Right ventricle myocardium inferior (tissue), 1 donor: ENCODE measurements around the gene KATNAL1. TPM values are rescaled to one million over a fixed set of nuclear protein-coding genes. Genes with fewer than 3 reads are reported as not detected.
A peak's percentile ranks its signal among the peaks of the same experiment; 100 is the strongest.

Source experiments
- ATAC-seq: fragments of 200-7000 bp; cut with Tn5 transposase; one replicate; pipeline ENCODE4 v1.9.1; 2020; ENCODE audit warnings: mild to moderate bottlenecking, moderate library complexity
- DNase-seq: peaks from one replicate; pipeline ENCODE4 v3.0.0; 2021; ENCODE audit errors: missing footprints
- intact Hi-C: fragments of 100-400 bp; cut with DNase I; formaldehyde crosslinking; loops from one replicate; pipeline ENCODE4 v1.11.0; 2022
- long read RNA-seq: library from polyadenylated mRNA; unstranded; transcript quantifications from one replicate; pipeline ENCODE4 v2.0.0, GENCODE V29; 2021
- total RNA-seq: library from RNA; stranded (reverse); fragmentation: NEBNext Ultra II Directional; extraction: Animal tissue kit (Norgen Biotek cat#: 25700); gene quantifications from one replicate; pipeline ENCODE4 v1.2.1, GENCODE V29; 2021
- donor health status: DM: no; HTN: yes; CAD: no; lungs with severe emphysema.

Gene KATNAL1
- 41.0 TPM for total RNA-seq
- long read RNA-seq, full-length matches to known transcripts: 5 of 10 reads
- long read RNA-seq, partial matches to known transcripts: 0 of 10 reads
- long read RNA-seq, other reads (novel, unspliced or antisense): 5 of 10 reads

- intact Hi-C loops: loop anchor here (2.0 to 5.0 kb wide), 2 partner anchors 33 to 310 kb away; partner anchors contain the start of gene USPL1
- peak; percentile 91 for DNase-seq
- peak; percentile 91 for ATAC-seq
These were observed at the start of gene KATNAL1 for GRCh38 chr13:30307194-30307970. KATNAL1 (minus strand) TSS chr13:30307551; CDS start chr13:30283777, 23,774 bp downstream.

- intact Hi-C loops: loop anchor here (2.0 kb wide), 1 partner anchor 447 kb away; no protein-coding TSS in a partner anchor
- DNase-seq (no peak), ATAC-seq (no peak)
These were observed 48.5 kb upstream of the KATNAL1 start for GRCh38 chr13:30355839-30356238.

GRCh38 chr13:30355384-30355699, 48.0 kb upstream of the KATNAL1 start:
- intact Hi-C loops: loop anchor here (2.0 kb wide), 1 partner anchor 447 kb away; no protein-coding TSS in a partner anchor
- ATAC-seq (peak; percentile 39), DNase-seq (no peak)

- no peak for DNase-seq
- ATAC-seq: no peak
- intact Hi-C loops: loop anchor here (2.0 kb wide), 1 partner anchor 448 kb away; no protein-coding TSS in a partner anchor
These were observed 47.4 kb upstream of the KATNAL1 start for GRCh38 chr13:30354493-30355383.

GRCh38 chr13:30353471-30354215, 46.3 kb upstream of the KATNAL1 start:
- no peak for ATAC-seq
- intact Hi-C loops: loop anchor here (2.0 kb wide), 1 partner anchor 449 kb away; no protein-coding TSS in a partner anchor
- no peak for DNase-seq

- intact Hi-C loops: no loop called here
- no peak for DNase-seq
- ATAC-seq: no peak
These were observed 45.7 kb upstream of the KATNAL1 start for GRCh38 chr13:30353060-30353459.

- no peak for ATAC-seq
- intact Hi-C loops: no loop called here
- no peak for DNase-seq
These were observed 44.8 kb upstream of the KATNAL1 start for GRCh38 chr13:30352121-30352520.

GRCh38 chr13:30346789-30347167, 39.4 kb upstream of the KATNAL1 start:
- intact Hi-C loops: loop anchor here (10.0 kb wide), 1 partner anchor 118 kb away; the partner anchor contains the start of gene HMGB1
- DNase-seq (no peak), ATAC-seq (no peak)

- intact Hi-C loops: loop anchor here (10.0 kb wide), 1 partner anchor 119 kb away; the partner anchor contains the start of gene HMGB1
- no peak for DNase-seq
- no peak for ATAC-seq
These were observed 38.9 kb upstream of the KATNAL1 start for GRCh38 chr13:30346153-30346788.

GRCh38 chr13:30345426-30346100, 38.2 kb upstream of the KATNAL1 start:
- ATAC-seq (no peak), DNase-seq (no peak)
- intact Hi-C loops: loop anchor here (10.0 kb wide), 1 partner anchor 119 kb away; the partner anchor contains the start of gene HMGB1

- intact Hi-C loops: loop anchor here (2.0 to 10.0 kb wide), 3 partner anchors 35 to 123 kb away; partner anchors contain the start of genes HMGB1 and KATNAL1
- DNase-seq (peak; percentile 92), ATAC-seq (peak; percentile 90)
These were observed 34.6 kb upstream of the KATNAL1 start for GRCh38 chr13:30341815-30342570.

GRCh38 chr13:30340331-30341250, 33.2 kb upstream of the KATNAL1 start:
- peak; percentile 83 for DNase-seq
- intact Hi-C loops: loop anchor here (2.0 to 10.0 kb wide), 3 partner anchors 34 to 124 kb away; partner anchors contain the start of genes HMGB1 and KATNAL1

GRCh38 chr13:30339738-30340330, 32.5 kb upstream of the KATNAL1 start:
- intact Hi-C loops: loop anchor here (2.0 to 10.0 kb wide), 3 partner anchors 33 to 125 kb away; partner anchors contain the start of genes HMGB1 and KATNAL1
- no peak for DNase-seq
- ATAC-seq: peak; percentile 62

More at GRCh38 chr13:30340331-30341250, 33.2 kb upstream of the KATNAL1 start:
- ATAC-seq: peak; percentile 86

- intact Hi-C loops: no loop called here
- DNase-seq (no peak), ATAC-seq (no peak)
These were observed 31.6 kb upstream of the KATNAL1 start for GRCh38 chr13:30338952-30339351.

- DNase-seq: no peak
- intact Hi-C loops: no loop called here
These were observed 31.0 kb upstream of the KATNAL1 start for GRCh38 chr13:30338331-30338851.

More at GRCh38 chr13:30338331-30338851, 31.0 kb upstream of the KATNAL1 start:
- no peak for ATAC-seq
